K562 (cell line): ENCODE measurements around the gene FAM110D. TPM values are rescaled to one million over a fixed set of nuclear protein-coding genes. Genes with fewer than 3 reads are reported as not detected.

Experiments used
- C11orf30 ChIP-seq: fragments of 450-650 bp; IDR thresholded peaks from 2 replicates; pipeline ENCODE4 v1.6.1; 2016; ENCODE audit warnings: low read depth, mild to moderate bottlenecking
- CHD1 ChIP-seq: fragments of 200-600 bp; sonication (generic); IDR thresholded peaks from one replicate; pipeline ENCODE4 v1.6.1; 2012; ENCODE audit warnings: mild to moderate bottlenecking, moderate library complexity, low read length, inconsistent platforms
- DACH1 ChIP-seq: fragments of 450-650 bp; IDR thresholded peaks from 2 replicates; pipeline ENCODE4 v1.6.1; 2018; ENCODE audit not compliant: partially characterized antibody
- FOXA3 ChIP-seq, 2 experiments: fragments of 450-650 bp in 1 of 2; sonication (generic) in 1 of 2; formaldehyde crosslinking; IDR thresholded peaks in 1 of 2; conservative IDR thresholded peaks in 1 of 2; 2 replicates each; pipeline versions ENCODE4 v1.4.0 to v1.8.0; 2020 to 2022; ENCODE audit warnings: mild to moderate bottlenecking in 2 of 2, missing genetic modification reagents in 1 of 2
- FOXK2 ChIP-seq, 2 experiments: fragments of 450-650 bp; IDR thresholded peaks in 1 of 2; conservative IDR thresholded peaks in 1 of 2; 2 replicates each; pipeline ENCODE4 v1.6.1; 2016; ENCODE audit warnings: low read depth in 2 of 2, mild to moderate bottlenecking in 1 of 2
- FOXM1 ChIP-seq, 2 experiments: fragments of 450-650 bp in 1 of 2; sonication (generic) in 1 of 2; formaldehyde crosslinking in 1 of 2; IDR thresholded peaks; 2 replicates each; pipeline versions ENCODE4 v1.6.1 to v1.9.0; 2017 to 2022; ENCODE audit warnings: low read depth in 2 of 2, mild to moderate bottlenecking in 2 of 2, missing genetic modification reagents in 1 of 2, moderate library complexity in 1 of 2
- RUNX1 ChIP-seq: sonication (generic); IDR thresholded peaks from 2 replicates; pipeline ENCODE4 v1.6.1; 2016; ENCODE audit warnings: antibody characterized with exemption, low read depth
- SAFB ChIP-seq: fragments of 200-400 bp; formaldehyde crosslinking; IDR thresholded peaks from 2 replicates; pipeline ENCODE4 v1.6.1; 2017; ENCODE audit warnings: low read depth, low read length, borderline replicate concordance
- SOX6 ChIP-seq: fragments of 450-650 bp; IDR thresholded peaks from 2 replicates; pipeline ENCODE4 v1.6.1; 2014; ENCODE audit warnings: mild to moderate bottlenecking
- ZNF165 ChIP-seq: fragments of 250-450 bp; sonication (Bioruptor Pico); IDR thresholded peaks from 2 replicates; pipeline ENCODE4 v1.4.0; 2020; ENCODE audit warnings: borderline replicate concordance
- ZNF174 ChIP-seq: fragments of 250-450 bp; sonication (Bioruptor Pico); IDR thresholded peaks from 2 replicates; pipeline ENCODE4 v1.4.0; 2020; ENCODE audit warnings: mild to moderate bottlenecking
- ZNF212 ChIP-seq: fragments of 450-650 bp; formaldehyde crosslinking; IDR thresholded peaks from 2 replicates; pipeline ENCODE4 v1.4.0; 2020; ENCODE audit warnings: mild to moderate bottlenecking
- ZNF316 ChIP-seq: fragments of 450-650 bp; IDR thresholded peaks from 2 replicates; pipeline ENCODE4 v1.6.1; 2016
- ZNF41 ChIP-seq: fragments of 250-450 bp; sonication (Bioruptor Pico); conservative IDR thresholded peaks from 2 replicates; pipeline ENCODE4 v1.4.0; 2020; ENCODE audit warnings: mild to moderate bottlenecking
- ZNF764 ChIP-seq: fragments of 250-450 bp; sonication (Bioruptor Pico); IDR thresholded peaks from 2 replicates; pipeline ENCODE4 v1.4.0; 2020; ENCODE audit warnings: low read depth, mild to moderate bottlenecking, moderate library complexity
- polyA plus RNA-seq, 8 experiments: library from polyadenylated mRNA; depleted of rRNA in 4 of 8; stranded (reverse) in 5 of 8; unstranded in 3 of 8; fragments of >200 nt; fragmentation: Nextera tagmentation in 2 of 8; fragmentation: Illumina TruSeq in 1 of 8; extraction: Ambion mirVana in 2 of 8; extraction: Trizol in 1 of 8; gene quantifications; 2 replicates each; pipeline versions ENCODE4 v1.2.1 to v1.2.3, GENCODE V29; 2011 to 2014; ENCODE audit warnings: inconsistent platforms in 1 of 8, missing spikeins in 1 of 8
- total RNA-seq, 7 experiments: library from RNA; depleted of rRNA in 6 of 7; stranded (reverse); fragments of >200 nt in 6 of 7; fragmentation: Illumina TruSeq in 2 of 7; extraction: Trizol in 2 of 7; gene quantifications; 2 replicates each; pipeline versions ENCODE4 v1.2.1 to v1.2.3, GENCODE V29; 2011 to 2021; ENCODE audit warnings: low replicate concordance in 1 of 7
- TF ChIP-seq, protein P1 (sequence below): sonication (generic); formaldehyde crosslinking; IDR thresholded peaks from 2 replicates; pipeline ENCODE4 v1.8.0; 2022; ENCODE audit warnings: missing genetic modification reagents, mild to moderate bottlenecking, moderate library complexity, borderline replicate concordance
- TF ChIP-seq, protein P2 (sequence below): sonication (generic); formaldehyde crosslinking; IDR thresholded peaks from 2 replicates; pipeline ENCODE4 v1.8.1; 2023; ENCODE audit warnings: mild to moderate bottlenecking, missing genetic modification reagents
- TF ChIP-seq, protein P3 (sequence below): fragments of 200-800 bp; sonication (Bioruptor generic); IDR thresholded peaks from 2 replicates; pipeline ENCODE4 v1.6.1; 2017; ENCODE audit warnings: missing genetic modification characterization, missing compliant biosample characterization
- TF ChIP-seq, protein P4 (sequence below): fragments of 450-650 bp; formaldehyde crosslinking; IDR thresholded peaks from 2 replicates; pipeline ENCODE4 v1.4.0; 2020; ENCODE audit warnings: mild to moderate bottlenecking, moderate library complexity

The FAM110D gene
- total and polyA plus RNA-seq, 9 of the 15 experiments (the other 6 are each of a cell fraction or from before 2014, with no cell fraction given), result 0.04 to 1.1 (median 0.33) TPM

DNA sequence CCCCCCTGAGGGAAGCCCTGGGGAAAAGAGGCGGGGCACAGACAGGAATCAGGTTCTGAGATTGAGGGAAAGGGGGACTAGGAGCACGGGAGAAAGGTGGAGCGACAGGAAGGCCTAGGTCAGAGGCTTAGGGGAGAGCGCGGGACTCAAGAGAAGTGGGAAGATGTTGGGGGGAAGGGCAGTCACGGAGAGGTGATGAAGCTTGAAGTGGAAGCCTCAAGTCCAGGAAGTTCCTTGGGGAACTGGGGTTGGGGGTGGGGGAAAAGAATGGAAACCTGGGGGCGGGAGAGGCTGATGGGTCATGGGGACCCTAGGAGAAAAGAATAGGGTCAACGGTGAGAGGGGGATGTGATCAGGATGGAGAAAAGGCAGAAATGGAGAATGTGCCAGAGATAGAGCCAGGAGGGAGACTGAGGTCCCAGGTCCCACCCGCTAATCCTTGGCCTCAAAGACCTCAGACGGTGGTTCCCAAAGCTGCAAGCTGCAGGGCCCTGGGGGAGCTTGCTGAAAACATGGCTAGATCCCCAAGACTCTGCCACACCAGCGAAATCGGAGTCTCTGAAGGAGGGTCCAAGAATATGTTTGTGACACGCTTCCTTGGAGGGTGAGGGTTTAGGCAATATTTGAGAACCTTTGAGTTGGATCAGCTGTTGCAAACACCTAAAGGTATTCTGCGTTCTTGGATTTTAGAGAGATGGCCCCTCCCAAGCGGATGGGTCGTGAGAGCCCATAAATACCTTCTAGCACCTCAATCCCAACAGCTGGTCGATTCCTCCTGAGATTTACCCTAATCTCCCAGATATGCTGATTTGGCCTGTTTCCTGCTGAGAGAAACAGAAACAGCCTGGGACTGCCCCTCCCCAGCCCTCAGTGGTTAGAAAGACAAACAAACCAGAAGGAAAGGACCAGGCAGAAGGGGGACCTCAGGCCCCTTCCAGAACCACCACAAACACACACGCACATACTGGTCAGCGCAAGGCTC lies 6.3 kb downstream of the FAM110D start (continued):
- TF ChIP-seq SAFB, result no peak
- TF ChIP-seq RUNX1, result no peak
- peak; percentile 73 for TF ChIP-seq DACH1
- TF ChIP-seq, protein P1, sequence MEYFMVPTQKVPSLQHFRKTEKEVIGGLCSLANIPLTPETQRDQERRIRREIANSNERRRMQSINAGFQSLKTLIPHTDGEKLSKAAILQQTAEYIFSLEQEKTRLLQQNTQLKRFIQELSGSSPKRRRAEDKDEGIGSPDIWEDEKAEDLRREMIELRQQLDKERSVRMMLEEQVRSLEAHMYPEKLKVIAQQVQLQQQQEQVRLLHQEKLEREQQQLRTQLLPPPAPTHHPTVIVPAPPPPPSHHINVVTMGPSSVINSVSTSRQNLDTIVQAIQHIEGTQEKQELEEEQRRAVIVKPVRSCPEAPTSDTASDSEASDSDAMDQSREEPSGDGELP, result peak; percentile 51
- TF ChIP-seq SOX6, result peak; percentile 30; the same call in 1 of the 2 replicates
- TF ChIP-seq FOXK2 (conservative IDR thresholded peaks at IDR 0.05 in 1 of 2, IDR thresholded peaks at IDR 0.05 in 1 of 2; ENCODE audit: low read depth in 2 of 2), result no peak
- peak in 1 of 2 experiments; percentile 10; a peak in 1 of 4 replicates for TF ChIP-seq FOXA3 (CRISPR knock-in tag; conservative IDR thresholded peaks at IDR 0.05 in 1 of 2, IDR thresholded peaks at IDR 0.05 in 1 of 2)
- TF ChIP-seq, protein P2, sequence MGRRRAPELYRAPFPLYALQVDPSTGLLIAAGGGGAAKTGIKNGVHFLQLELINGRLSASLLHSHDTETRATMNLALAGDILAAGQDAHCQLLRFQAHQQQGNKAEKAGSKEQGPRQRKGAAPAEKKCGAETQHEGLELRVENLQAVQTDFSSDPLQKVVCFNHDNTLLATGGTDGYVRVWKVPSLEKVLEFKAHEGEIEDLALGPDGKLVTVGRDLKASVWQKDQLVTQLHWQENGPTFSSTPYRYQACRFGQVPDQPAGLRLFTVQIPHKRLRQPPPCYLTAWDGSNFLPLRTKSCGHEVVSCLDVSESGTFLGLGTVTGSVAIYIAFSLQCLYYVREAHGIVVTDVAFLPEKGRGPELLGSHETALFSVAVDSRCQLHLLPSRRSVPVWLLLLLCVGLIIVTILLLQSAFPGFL, result no peak
- TF ChIP-seq ZNF316, result 0 out of 2 replicates have a peak, but pooled peaks have one; percentile 10
- TF ChIP-seq ZNF165 (CRISPR knock-in tag), result no peak
- no peak for TF ChIP-seq ZNF41
- TF ChIP-seq ZNF212 (CRISPR knock-in tag), result no peak
- no peak for TF ChIP-seq ZNF764
- TF ChIP-seq ZNF174 (CRISPR knock-in tag), result no peak
- TF ChIP-seq, protein P3, sequence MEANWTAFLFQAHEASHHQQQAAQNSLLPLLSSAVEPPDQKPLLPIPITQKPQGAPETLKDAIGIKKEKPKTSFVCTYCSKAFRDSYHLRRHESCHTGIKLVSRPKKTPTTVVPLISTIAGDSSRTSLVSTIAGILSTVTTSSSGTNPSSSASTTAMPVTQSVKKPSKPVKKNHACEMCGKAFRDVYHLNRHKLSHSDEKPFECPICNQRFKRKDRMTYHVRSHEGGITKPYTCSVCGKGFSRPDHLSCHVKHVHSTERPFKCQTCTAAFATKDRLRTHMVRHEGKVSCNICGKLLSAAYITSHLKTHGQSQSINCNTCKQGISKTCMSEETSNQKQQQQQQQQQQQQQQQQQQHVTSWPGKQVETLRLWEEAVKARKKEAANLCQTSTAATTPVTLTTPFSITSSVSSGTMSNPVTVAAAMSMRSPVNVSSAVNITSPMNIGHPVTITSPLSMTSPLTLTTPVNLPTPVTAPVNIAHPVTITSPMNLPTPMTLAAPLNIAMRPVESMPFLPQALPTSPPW (CRISPR knock-in tag), result no peak
- no peak for TF ChIP-seq FOXM1 (IDR thresholded peaks at IDR 0.05; ENCODE audit: low read depth)
- no peak for TF ChIP-seq FOXM1 (CRISPR knock-in tag; IDR thresholded peaks at IDR 0.05; ENCODE audit: low read depth)
- TF ChIP-seq CHD1, result no peak
- 0 out of 2 replicates have a peak, but pooled peaks have one; percentile 28 for TF ChIP-seq C11orf30
- TF ChIP-seq, protein P4, sequence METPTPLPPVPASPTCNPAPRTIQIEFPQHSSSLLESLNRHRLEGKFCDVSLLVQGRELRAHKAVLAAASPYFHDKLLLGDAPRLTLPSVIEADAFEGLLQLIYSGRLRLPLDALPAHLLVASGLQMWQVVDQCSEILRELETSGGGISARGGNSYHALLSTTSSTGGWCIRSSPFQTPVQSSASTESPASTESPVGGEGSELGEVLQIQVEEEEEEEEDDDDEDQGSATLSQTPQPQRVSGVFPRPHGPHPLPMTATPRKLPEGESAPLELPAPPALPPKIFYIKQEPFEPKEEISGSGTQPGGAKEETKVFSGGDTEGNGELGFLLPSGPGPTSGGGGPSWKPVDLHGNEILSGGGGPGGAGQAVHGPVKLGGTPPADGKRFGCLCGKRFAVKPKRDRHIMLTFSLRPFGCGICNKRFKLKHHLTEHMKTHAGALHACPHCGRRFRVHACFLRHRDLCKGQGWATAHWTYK, result no peak
